ENCODE results near the gene APMAP.

APMAP gene

GRCh38 chr20:24987244-24987643 is 5.3 kb downstream of the APMAP start:
- DNase-seq (ENCODE audit: low read depth in 3 of 3) = no peak

- DNase-seq (ENCODE audit: low read depth in 3 of 3) = no peak
Measured at GRCh38 chr20:24986436-24987015, 6.0 kb downstream of the APMAP start.

GRCh38 chr20:24985802-24986201 is 6.7 kb downstream of the APMAP start:
- DNase-seq (ENCODE audit: low read depth in 3 of 3) = no peak

GRCh38 chr20:24984961-24985640 is 7.5 kb downstream of the APMAP start:
- no peak for DNase-seq (ENCODE audit: low read depth in 3 of 3)

- DNase-seq (ENCODE audit: low read depth in 3 of 3) = no peak
Measured at GRCh38 chr20:24983896-24984295, 8.7 kb downstream of the APMAP start.

- DNase-seq (ENCODE audit: low read depth in 3 of 3) = no peak
Measured at GRCh38 chr20:24981790-24982189, 10.8 kb downstream of the APMAP start.

- no peak for DNase-seq (ENCODE audit: low read depth in 3 of 3)
Measured at GRCh38 chr20:24981282-24981681, 11.3 kb downstream of the APMAP start.

- no peak for DNase-seq (ENCODE audit: low read depth in 3 of 3)
Measured at GRCh38 chr20:24980291-24981053, 12.1 kb downstream of the APMAP start.

GRCh38 chr20:24979036-24979960 is 13.3 kb downstream of the APMAP start:
- no peak for DNase-seq (ENCODE audit: low read depth in 3 of 3)

- no peak for DNase-seq (ENCODE audit: low read depth in 3 of 3)
Measured at GRCh38 chr20:24978513-24978912, 14.0 kb downstream of the APMAP start.

GRCh38 chr20:24977797-24978196 is 14.8 kb downstream of the APMAP start:
- DNase-seq (ENCODE audit: low read depth in 3 of 3) = no peak

GRCh38 chr20:24977336-24977735 is 15.2 kb downstream of the APMAP start:
- DNase-seq (ENCODE audit: low read depth in 3 of 3) = no peak

- no peak for DNase-seq (ENCODE audit: low read depth in 3 of 3)
Measured at GRCh38 chr20:24972341-24972740, 20.2 kb downstream of the APMAP start.

GRCh38 chr20:24971376-24972101 is 21.0 kb downstream of the APMAP start:
- DNase-seq (ENCODE audit: low read depth in 3 of 3) = no peak

GRCh38 chr20:24970754-24971153 is 21.8 kb downstream of the APMAP start:
- DNase-seq (ENCODE audit: low read depth in 3 of 3) = no peak

GRCh38 chr20:24970030-24970553 is 22.5 kb downstream of the APMAP start:
- DNase-seq (ENCODE audit: low read depth in 3 of 3) = no peak

- DNase-seq (ENCODE audit: low read depth in 3 of 3) = no peak
Measured at GRCh38 chr20:24969186-24970029, 23.1 kb downstream of the APMAP start.

GRCh38 chr20:24968278-24968800 is 24.2 kb downstream of the APMAP start:
- DNase-seq (ENCODE audit: low read depth in 3 of 3) = no peak

- no peak for DNase-seq (ENCODE audit: low read depth in 3 of 3)
Measured at GRCh38 chr20:24966317-24967012, 26.1 kb downstream of the APMAP start.
